ENCODE data around the gene PXMP4. TPM values are rescaled to one million over a fixed set of nuclear protein-coding genes. Genes with fewer than 3 reads are reported as not detected.

Gene PXMP4
- 5.4 and 5.6 TPM in 2 replicates for total RNA-seq

GRCh38 chr20:33719989-33720709 is at the start of gene PXMP4:
Gene PXMP4 (minus strand): TSS chr20:33720310. CDS start chr20:33720207, 103 bp downstream.

GRCh38 chr20:33731693-33732165 is 11.6 kb upstream of the PXMP4 start, which contains the start of gene ZNF341:
Gene ZNF341 (plus strand): TSS chr20:33731996. CDS start chr20:33732022, 26 bp downstream.

GRCh38 chr20:33686100-33686983 is 33.8 kb downstream of the PXMP4 start, which contains the start of gene E2F1:
Gene E2F1 (minus strand): TSS chr20:33686385. CDS start chr20:33686264, 121 bp downstream.

GRCh38 chr20:33674294-33675135 is 45.6 kb downstream of the PXMP4 start, which contains the start of gene NECAB3:
Gene NECAB3 (minus strand): TSS chr20:33674428. CDS start chr20:33674352, 76 bp downstream.

GRCh38 chr20:33666293-33667244 is 53.5 kb downstream of the PXMP4 start, which contains the start of gene ACTL10:
Gene ACTL10 (plus strand): TSS chr20:33666943. CDS start chr20:33667498, 555 bp downstream.

GRCh38 chr20:33662172-33662571 is 57.9 kb downstream of the PXMP4 start, which contains the start of gene C20orf144:
Gene C20orf144 (plus strand): TSS chr20:33662327. CDS start chr20:33662346, 19 bp downstream.

Other genes starting within 250 kb of the PXMP4 start
- 3.3 and 3.7 TPM in 2 replicates for gene CBFA2T2, start 230.2 kb downstream of the PXMP4 start, total RNA-seq
- gene C20orf144, start 58.0 kb downstream of the PXMP4 start, total RNA-seq: 0.19 and 0.28 TPM in 2 replicates
- 2.7 and 2.8 TPM in 2 replicates for gene ACTL10, start 53.4 kb downstream of the PXMP4 start, total RNA-seq
- gene NECAB3, start 45.9 kb downstream of the PXMP4 start, total RNA-seq: 15.0 and 24.0 TPM in 2 replicates
- 2.8 and 16.1 TPM in 2 replicates for gene E2F1, start 33.9 kb downstream of the PXMP4 start, total RNA-seq
- 0.77 and 1.1 TPM in 2 replicates for gene ZNF341, start 11.7 kb upstream of the PXMP4 start, total RNA-seq
- gene CHMP4B, start 91.0 kb upstream of the PXMP4 start, total RNA-seq: 34.1 and 49.8 TPM in 2 replicates